Panc1 (cell line): ENCODE results near the gene MYORG. TPM values are rescaled to one million over a fixed set of nuclear protein-coding genes. Genes with fewer than 3 reads are reported as not detected.
"Not testable (repeated sequence)": the region's sequence is repeated elsewhere in the genome, so short reads cannot be mapped to it uniquely, and the experiment has no call there.

Source experiments
- ATAC-seq: fragments of 200-7000 bp; cut with Tn5 transposase; 2 replicates; pipeline ENCODE4 v1.9.1; 2020; ENCODE audit warnings: mild to moderate bottlenecking, moderate library complexity
- BruUV-seq: library from RNA; stranded (reverse); fragments of 400-500 nt; replicated peaks from 2 replicates; lab custom pipeline; 2021; lab: Mats Ljungman, UMichigan
- CTCF ChIA-PET: fragments of 300-600 bp; sonication (Branson Sonifier 250); formaldehyde crosslinking; loops from one replicate; lab custom pipeline; 2022; ENCODE audit warnings: antibody characterized with exemption; lab: Charles Lee
- POLR2A ChIA-PET: fragments of 300-600 bp; sonication (Branson Sonifier 250); formaldehyde crosslinking; loops from one replicate; lab custom pipeline; 2022; ENCODE audit warnings: antibody characterized with exemption; lab: Charles Lee
- DNase-seq: peaks from one replicate; pipeline ENCODE4 v3.0.0-alpha.2; 2010; ENCODE audit warnings: low read depth, low spot score
- H3K27ac ChIP-seq: 2 replicates; pipeline ENCODE4 v1.5.1; 2011; ENCODE audit warnings: mild to moderate bottlenecking, low read length, inconsistent platforms
- H3K27me3 ChIP-seq: fragments of 200-500 bp; sonication (Bioruptor generic); 2 replicates; pipeline ENCODE4 v1.6.0; 2014; ENCODE audit warnings: low read length, inconsistent platforms; ENCODE audit not compliant: control insufficient read depth, insufficient read depth
- H3K36me3 ChIP-seq: fragments of 200-500 bp; sonication (Bioruptor generic); 2 replicates; pipeline ENCODE4 v1.5.1; 2014; ENCODE audit warnings: inconsistent platforms, mild to moderate bottlenecking, low read length, moderate library complexity; ENCODE audit not compliant: control insufficient read depth, insufficient read depth
- H3K4me1 ChIP-seq: 2 replicates; pipeline ENCODE4 v1.5.1; 2011; ENCODE audit warnings: inconsistent platforms, mild to moderate bottlenecking, low read length, moderate library complexity; ENCODE audit not compliant: control insufficient read depth, insufficient read depth
- H3K4me3 ChIP-seq, 2 experiments: 2 replicates each; pipeline ENCODE4 v1.5.1; 2011 to 2012; ENCODE audit warnings: low read depth in 2 of 2, low read length in 2 of 2, mild to moderate bottlenecking in 2 of 2, inconsistent platforms in 1 of 2, moderate library complexity in 1 of 2
- H3K9me3 ChIP-seq: fragments of 200-500 bp; sonication (Bioruptor generic); 2 replicates; pipeline ENCODE4 v1.5.1; 2014; ENCODE audit warnings: low read depth, mild to moderate bottlenecking, inconsistent platforms, low read length, moderate library complexity; ENCODE audit not compliant: control insufficient read depth, insufficient read depth
- CTCF ChIP-seq: fragments of 450-650 bp; IDR thresholded peaks from 2 replicates; pipeline ENCODE4 v1.5.1; 2017; ENCODE audit warnings: mild to moderate bottlenecking
- POLR2AphosphoS5 ChIP-seq: IDR thresholded peaks from 2 replicates; pipeline ENCODE4 v1.6.1; 2012; ENCODE audit warnings: mild to moderate bottlenecking, low read depth, low read length, moderate library complexity
- REST ChIP-seq, 2 experiments: IDR thresholded peaks; 2 replicates each; pipeline ENCODE4 v1.6.1; 2011 to 2012; ENCODE audit warnings: low read depth in 2 of 2, control low read depth in 1 of 2, low read length in 1 of 2, mild to moderate bottlenecking in 1 of 2, moderate library complexity in 1 of 2; ENCODE audit not compliant: insufficient read depth in 1 of 2
- SIN3A ChIP-seq: IDR thresholded peaks from 2 replicates; pipeline ENCODE4 v1.6.1; 2012; ENCODE audit warnings: low read depth, mild to moderate bottlenecking, low read length, moderate library complexity, borderline replicate concordance; ENCODE audit not compliant: insufficient read depth
- TCF7L2 ChIP-seq: IDR thresholded peaks from 2 replicates; pipeline ENCODE4 v1.6.1; 2011; ENCODE audit warnings: mild to moderate bottlenecking, low read depth, low read length, inconsistent platforms
- in situ Hi-C: cut with HindIII; loops from 2 replicates; pipeline ENCODE4 v1.10.0; 2016; ENCODE audit warnings: low sequenced_read_pairs, low pct_unique_long_range_greater_than_20kb
- intact Hi-C: fragments of 100-400 bp; cut with micrococcal nuclease; formaldehyde crosslinking; loops from one replicate; pipeline ENCODE4 v1.10.0; 2022; ENCODE audit not compliant: unreplicated experiment
- total RNA-seq: library from RNA; stranded (reverse); gene quantifications from one replicate; pipeline ENCODE4 v1.2.1, GENCODE V29; 2021; ENCODE audit not compliant: unreplicated experiment

MYORG gene
- total RNA-seq, 1 experiment from 2014 or later: 9.7 TPM

GRCh38 chr9:34363619-34364351, 12.9 kb downstream of the MYORG start:
- no peak overlapping the region for H3K4me3 ChIP-seq
- ChIA-PET POLR2A (no interaction called here), CTCF (no interaction called here)
- in situ Hi-C loops: no loop called here
- TF ChIP-seq POLR2AphosphoS5: no peak
- no peak for TF ChIP-seq CTCF
- no peak for TF ChIP-seq TCF7L2
- TF ChIP-seq SIN3A: no peak
- TF ChIP-seq REST (IDR thresholded peaks at IDR 0.05; ENCODE audit: insufficient read depth in 1 of 2, low read depth in 2 of 2, low read length in 1 of 2): no peak
- no peaks in the 10 kb centered on the region for H3K4me1 ChIP-seq
- DNase-seq (no peak), ATAC-seq (0 out of 2 replicates have a peak, but pooled peaks have one; percentile 21)
- no peak overlapping the region for H3K27ac ChIP-seq
- intact Hi-C loops: no loop called here
- H3K27me3 ChIP-seq: no peaks in the 10 kb centered on the region
- no peaks in the 10 kb centered on the region for H3K9me3 ChIP-seq
- H3K36me3 ChIP-seq: no peaks in the 10 kb centered on the region
- BruUV-seq: no TSS peak

- intact Hi-C loops: no loop called here
- Histone ChIP-seq H3K27ac (no peak overlapping the region), H3K9me3 (no peaks in the 10 kb centered on the region), H3K4me1 (no peaks in the 10 kb centered on the region), H3K4me3 (no peak overlapping the region), H3K27me3 (no peaks in the 10 kb centered on the region), H3K36me3 (no peaks in the 10 kb centered on the region)
- DNase-seq: no peak
- ChIA-PET POLR2A (no interaction called here), CTCF (no interaction called here)
- ATAC-seq: no peak
- TF ChIP-seq CTCF (no peak), POLR2AphosphoS5 (no peak), REST (IDR thresholded peaks at IDR 0.05; ENCODE audit: insufficient read depth in 1 of 2, low read depth in 2 of 2, low read length in 1 of 2) (no peak)
- in situ Hi-C loops: no loop called here
- no TSS peak for BruUV-seq
These were observed 14.0 kb downstream of the MYORG start for GRCh38 chr9:34362614-34363214.

- DNase-seq, H3K4me1 ChIP-seq, H3K4me3 ChIP-seq, H3K36me3 ChIP-seq, CTCF ChIA-PET, H3K27me3 ChIP-seq, H3K27ac ChIP-seq, ATAC-seq, BruUV-seq, intact Hi-C loops, H3K9me3 ChIP-seq, in situ Hi-C loops: not testable (repeated sequence)
- POLR2A ChIA-PET: interaction anchor here (0.6 to 0.7 kb wide), 2 partner anchors 22 to 288 kb away, joined by 5 to 6 read pairs; no protein-coding TSS in a partner anchor
These were observed 23.7 kb downstream of the MYORG start for GRCh38 chr9:34352957-34353356.
